Keratinocyte (primary cell): ENCODE results near the gene FLG. TPM values are rescaled to one million over a fixed set of nuclear protein-coding genes. Genes with fewer than 3 reads are reported as not detected.

Experiments used
- DNase-seq: peaks from one replicate; pipeline ENCODE4 v3.0.0-alpha.2; 2011; ENCODE audit warnings: low read depth, missing footprints, low spot score
- FAIRE-seq: peaks from 2 replicates; lab custom pipeline; 2011; peaks lifted over from hg19 to GRCh38; lab: Jason Lieb, UNC
- H2AFZ ChIP-seq: 2 replicates; pipeline ENCODE4 v1.6.0; 2012; ENCODE audit warnings: low read length, control low read depth, inconsistent platforms; ENCODE audit not compliant: control insufficient read depth
- H3K27ac ChIP-seq: 2 replicates; pipeline ENCODE4 v1.5.1; 2011; ENCODE audit warnings: low read length; ENCODE audit not compliant: control insufficient read depth, insufficient read depth
- H3K27me3 ChIP-seq: 3 replicates; pipeline ENCODE4 v1.6.0; 2011; ENCODE audit warnings: low read length; ENCODE audit not compliant: control insufficient read depth, insufficient read depth; ENCODE audit errors: extremely low read depth
- H3K36me3 ChIP-seq, 2 experiments: 2 replicates in 1 of 2; 3 replicates in 1 of 2; pipeline ENCODE4 v1.5.1; 2011; ENCODE audit warnings: low read length in 2 of 2, mild to moderate bottlenecking in 1 of 2; ENCODE audit not compliant: control insufficient read depth in 2 of 2, insufficient read depth in 2 of 2; ENCODE audit errors: extremely low read depth in 1 of 2
- H3K4me1 ChIP-seq: 3 replicates; pipeline ENCODE4 v1.5.1; 2011; ENCODE audit warnings: low read length; ENCODE audit not compliant: control insufficient read depth, insufficient read depth; ENCODE audit errors: extremely low read depth
- H3K4me2 ChIP-seq: 3 replicates; pipeline ENCODE4 v1.6.0; 2011; ENCODE audit warnings: low read depth, low read length; ENCODE audit not compliant: control insufficient read depth, insufficient read depth; ENCODE audit errors: extremely low read depth
- H3K4me3 ChIP-seq, 3 experiments: fragments of 200-600 bp in 1 of 3; sonication (generic) in 1 of 3; 2 replicates in 2 of 3; 3 replicates in 1 of 3; pipeline ENCODE4 v1.5.1; 2011 to 2016; ENCODE audit warnings: low read length in 3 of 3, mild to moderate bottlenecking in 3 of 3, control low read depth in 2 of 3, inconsistent platforms in 1 of 3, low read depth in 1 of 3, mixed read lengths in 1 of 3, mixed run types in 1 of 3, moderate library complexity in 1 of 3; ENCODE audit not compliant: control insufficient read depth in 2 of 3, insufficient read depth in 2 of 3; ENCODE audit errors: extremely low read depth in 1 of 3
- H3K79me2 ChIP-seq: 2 replicates; pipeline ENCODE4 v1.6.0; 2012; ENCODE audit warnings: low read length; ENCODE audit not compliant: control insufficient read depth, insufficient read depth
- H3K9ac ChIP-seq: 3 replicates; pipeline ENCODE4 v1.6.0; 2011; ENCODE audit warnings: low read length; ENCODE audit not compliant: control insufficient read depth, insufficient read depth; ENCODE audit errors: extremely low read depth
- H3K9me1 ChIP-seq: 3 replicates; pipeline ENCODE4 v1.6.0; 2011; ENCODE audit warnings: low read length; ENCODE audit not compliant: control insufficient read depth, insufficient read depth; ENCODE audit errors: extremely low read depth
- H3K9me3 ChIP-seq: 2 replicates; pipeline ENCODE4 v1.5.1; 2012; ENCODE audit warnings: low read depth, low read length; ENCODE audit not compliant: control insufficient read depth
- H4K20me1 ChIP-seq: 3 replicates; pipeline ENCODE4 v1.6.0; 2011; ENCODE audit warnings: low read length; ENCODE audit not compliant: control insufficient read depth, insufficient read depth; ENCODE audit errors: extremely low read depth
- EZH2 ChIP-seq: IDR thresholded peaks from one replicate; pipeline ENCODE4 v1.6.1; 2012; ENCODE audit warnings: inconsistent platforms, mild to moderate bottlenecking, low read length, moderate library complexity
- dilution Hi-C: fragments of 300-500 bp; cut with MboI; formaldehyde crosslinking; loops from one replicate; pipeline ENCODE4 v1.7.0; 2020; ENCODE audit warnings: low sequenced_read_pairs; ENCODE audit not compliant: extremely low pct_ligation_motif_present
- polyA plus RNA-seq, 5 experiments: library from polyadenylated mRNA; depleted of rRNA in 3 of 5; stranded (reverse) in 3 of 5; stranded (forward) in 1 of 5; unstranded in 1 of 5; fragments of >200 nt; gene quantifications; 1 replicate in 1 of 5; 2 replicates in 3 of 5; 3 replicates in 1 of 5; pipeline versions ENCODE4 v1.2.1 to v1.2.3, GENCODE V29; 2011 to 2012; ENCODE audit warnings: missing spikeins in 2 of 5, low read depth in 1 of 5, low replicate concordance in 1 of 5
- TF ChIP-seq, protein P1 (sequence below), 3 experiments: IDR thresholded peaks in 1 of 3; conservative IDR thresholded peaks in 1 of 3; optimal IDR thresholded peaks in 1 of 3; 2 replicates in 2 of 3; 3 replicates in 1 of 3; pipeline versions ENCODE3 to v1.5.1; 2011; ENCODE audit warnings: low read length in 3 of 3, mild to moderate bottlenecking in 3 of 3, moderate library complexity in 2 of 3, control low read depth in 1 of 3, inconsistent platforms in 1 of 3; ENCODE audit not compliant: insufficient read depth in 2 of 3; ENCODE audit errors: extremely low read depth in 1 of 3

Gene FLG
- polyA plus RNA-seq, 1 donor (not counting 4 experiments of a cell fraction or from before 2014, with no cell fraction given), result 8.8 TPM

DNA sequence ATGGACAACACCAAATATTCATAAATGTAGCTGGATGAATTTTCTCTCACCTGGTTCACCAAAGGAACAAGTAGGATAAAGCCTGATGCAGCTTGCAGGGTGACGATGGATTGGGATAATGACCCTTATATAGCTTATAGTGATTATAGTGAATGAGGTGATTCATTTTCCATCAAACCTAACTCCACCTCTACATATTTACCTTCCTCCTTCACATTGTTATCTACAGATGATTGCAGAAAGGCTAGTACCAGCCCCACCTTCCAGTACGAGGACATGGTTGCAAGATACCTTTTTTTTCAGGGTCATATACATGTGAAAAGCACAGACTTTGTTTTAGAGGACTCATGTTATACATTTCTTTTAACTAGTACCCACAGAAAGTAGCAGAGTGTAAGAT lies 34.9 kb upstream of the FLG start, which contains the start of gene FLG2:
TSS of gene FLG2 (minus strand) at position 101 of the 400 bp plus-strand sequence. CDS start 1,122 bp downstream, outside the sequence.
- H3K4me3 ChIP-seq, result no peak within 1 kb of the TSS
- no peak within 1 kb of the TSS for H2AFZ ChIP-seq
- no peaks in the 10 kb centered on the region for H3K9me1 ChIP-seq
- no peak for TF ChIP-seq EZH2
- TF ChIP-seq, protein P1, sequence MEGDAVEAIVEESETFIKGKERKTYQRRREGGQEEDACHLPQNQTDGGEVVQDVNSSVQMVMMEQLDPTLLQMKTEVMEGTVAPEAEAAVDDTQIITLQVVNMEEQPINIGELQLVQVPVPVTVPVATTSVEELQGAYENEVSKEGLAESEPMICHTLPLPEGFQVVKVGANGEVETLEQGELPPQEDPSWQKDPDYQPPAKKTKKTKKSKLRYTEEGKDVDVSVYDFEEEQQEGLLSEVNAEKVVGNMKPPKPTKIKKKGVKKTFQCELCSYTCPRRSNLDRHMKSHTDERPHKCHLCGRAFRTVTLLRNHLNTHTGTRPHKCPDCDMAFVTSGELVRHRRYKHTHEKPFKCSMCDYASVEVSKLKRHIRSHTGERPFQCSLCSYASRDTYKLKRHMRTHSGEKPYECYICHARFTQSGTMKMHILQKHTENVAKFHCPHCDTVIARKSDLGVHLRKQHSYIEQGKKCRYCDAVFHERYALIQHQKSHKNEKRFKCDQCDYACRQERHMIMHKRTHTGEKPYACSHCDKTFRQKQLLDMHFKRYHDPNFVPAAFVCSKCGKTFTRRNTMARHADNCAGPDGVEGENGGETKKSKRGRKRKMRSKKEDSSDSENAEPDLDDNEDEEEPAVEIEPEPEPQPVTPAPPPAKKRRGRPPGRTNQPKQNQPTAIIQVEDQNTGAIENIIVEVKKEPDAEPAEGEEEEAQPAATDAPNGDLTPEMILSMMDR (optimal IDR thresholded peaks at IDR 0.05 in 1 of 3, IDR thresholded peaks at IDR 0.05 in 1 of 3, conservative IDR thresholded peaks at IDR 0.05 in 1 of 3; ENCODE audit: extremely low read depth in 1 of 3, insufficient read depth in 2 of 3, low read length in 3 of 3), result no peak
- no peaks in the 10 kb centered on the region for H3K9me3 ChIP-seq
- H3K27ac ChIP-seq, result no peak within 1 kb of the TSS
- no peak for DNase-seq
- dilution Hi-C loops, result no loop called here
- no peaks in the 10 kb centered on the region for H3K36me3 ChIP-seq
- no peak for FAIRE-seq
- no peak within 1 kb of the TSS for H3K9ac ChIP-seq
- no peaks in the 10 kb centered on the region for H3K79me2 ChIP-seq
- H3K4me1 ChIP-seq, result peaks cover 8% of the 10 kb centered on the region
- H3K27me3 ChIP-seq, result no peaks in the 10 kb centered on the region
- no peaks in the 10 kb centered on the region for H4K20me1 ChIP-seq
- H3K4me2 ChIP-seq, result no peak within 1 kb of the TSS

DNA sequence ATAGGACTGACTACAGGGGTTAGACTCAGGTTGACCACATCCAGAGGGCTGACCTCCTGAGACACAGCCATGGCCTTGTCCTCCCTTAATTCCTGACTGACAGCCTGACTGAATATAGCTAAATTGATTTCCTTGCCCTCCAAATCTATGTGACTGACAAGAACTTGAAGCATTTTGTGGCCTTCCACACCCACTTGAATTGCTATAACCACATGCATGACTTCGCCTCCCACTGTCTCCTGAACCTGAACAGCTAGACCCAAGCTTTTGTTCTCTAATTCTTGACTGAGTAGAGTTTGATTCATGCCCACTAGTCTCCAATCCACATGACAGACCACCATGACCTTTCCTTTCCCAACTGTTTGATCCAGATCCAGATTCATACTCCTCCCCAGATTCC lies 31.7 kb upstream of the FLG start:
- Histone ChIP-seq H3K9me1 (no peaks in the 10 kb centered on the region), H4K20me1 (no peaks in the 10 kb centered on the region), H3K27ac (no peak overlapping the region), H3K9me3 (no peaks in the 10 kb centered on the region), H3K4me2 (no peak overlapping the region), H3K27me3 (no peaks in the 10 kb centered on the region), H3K4me1 (peaks cover 8% of the 10 kb centered on the region), H3K4me3 (no peak overlapping the region), H2AFZ (no peak overlapping the region), H3K36me3 (no peaks in the 10 kb centered on the region), H3K9ac (no peak overlapping the region), H3K79me2 (no peaks in the 10 kb centered on the region)
- dilution Hi-C loops, result no loop called here
- TF ChIP-seq, protein P1 (optimal IDR thresholded peaks at IDR 0.05 in 1 of 3, IDR thresholded peaks at IDR 0.05 in 1 of 3, conservative IDR thresholded peaks at IDR 0.05 in 1 of 3; ENCODE audit: extremely low read depth in 1 of 3, insufficient read depth in 2 of 3, low read length in 3 of 3), result no peak
- TF ChIP-seq EZH2, result no peak
- DNase-seq, result no peak
- FAIRE-seq, result no peak
